ENCODE measurements around the gene BEST1. TPM values are rescaled to one million over a fixed set of nuclear protein-coding genes. Genes with fewer than 3 reads are reported as not detected.

The BEST1 gene
- total and polyA plus RNA-seq, 4 donors: 7.3 to 21.0 (median 12.7) TPM

GRCh38 chr11:62012832-62013461 lies 62.8 kb downstream of the BEST1 start:
- no peaks in the 10 kb centered on the region for H3K36me3 ChIP-seq (ENCODE audit: control insufficient read depth, insufficient read depth, low read length)
- no peaks in the 10 kb centered on the region for H3K27me3 ChIP-seq (ENCODE audit: control insufficient read depth, insufficient read depth, low read length)
- 82% methylated on average over 5 of the region's 5 CpGs for WGBS (ENCODE audit: insufficient coverage)
- no peak overlapping the region for H3K27ac ChIP-seq (ENCODE audit: low read depth, low read length)
- no peaks in the 10 kb centered on the region for H3K9me3 ChIP-seq (ENCODE audit: control insufficient read depth, insufficient read depth, low read length)
- H3K4me1 ChIP-seq (ENCODE audit: control insufficient read depth, insufficient read depth, low read length): peaks cover 6% of the 10 kb centered on the region
- H3K4me3 ChIP-seq (ENCODE audit: low read depth, low read length): no peak overlapping the region
- peak in 1 of 6 donors; percentile 7 for DNase-seq (ENCODE audit: low read depth in 4 of 6, low spot score in 6 of 6)

Small RNA genes lying within 50 kb of the gene (small RNA-seq; reads per million reads assigned to genes)
- gene RNU6-1243P (ENCODE audit: low replicate concordance): not detected

Other genes with a start within 250 kb of the BEST1 start
- gene MYRF, start 197.7 kb upstream of the BEST1 start, total RNA-seq: 10 to 100 TPM; 13.6 to 17.9 TPM
- 100 to 1,000 TPM; 112 to 135 TPM for gene MYRF, start 197.7 kb upstream of the BEST1 start, polyA plus RNA-seq (ENCODE audit: insufficient read length in 2 of 2)
- gene TMEM258, start 157.8 kb upstream of the BEST1 start, total RNA-seq: 100 to 1,000 TPM; 102 to 170 TPM
- 100 to 1,000 TPM; 143 to 181 TPM for gene TMEM258, start 157.8 kb upstream of the BEST1 start, polyA plus RNA-seq (ENCODE audit: insufficient read length in 2 of 2)
- 10 to 100 TPM; 20.7 to 32.0 TPM for gene FEN1, start 157.4 kb upstream of the BEST1 start, total RNA-seq
- 10 to 100 TPM; 27.4 to 36.1 TPM for gene FEN1, start 157.4 kb upstream of the BEST1 start, polyA plus RNA-seq (ENCODE audit: insufficient read length in 2 of 2)
- 10 to 100 TPM; 63.6 to 94.9 TPM for gene FADS1, start 133.3 kb upstream of the BEST1 start, total RNA-seq
- 10 to 100 TPM; 91.0 to 92.9 TPM for gene FADS1, start 133.3 kb upstream of the BEST1 start, polyA plus RNA-seq (ENCODE audit: insufficient read length in 2 of 2)
- gene FADS2, start 122.1 kb upstream of the BEST1 start, total RNA-seq: 100 to 1,000 TPM; 125 to 138 TPM
- gene FADS2, start 122.1 kb upstream of the BEST1 start, polyA plus RNA-seq (ENCODE audit: insufficient read length in 2 of 2): 100 to 1,000 TPM; 448 to 452 TPM
- gene FADS3, start 58.8 kb upstream of the BEST1 start, total RNA-seq: 10 to 100 TPM; 41.1 to 58.0 TPM
- gene FADS3, start 58.8 kb upstream of the BEST1 start, polyA plus RNA-seq (ENCODE audit: insufficient read length in 2 of 2): 10 to 100 TPM; 62.6 to 66.9 TPM
- 10 to 100 TPM; 12.8 to 47.7 TPM for gene RAB3IL1, start 32.8 kb upstream of the BEST1 start, total RNA-seq
- gene RAB3IL1, start 32.8 kb upstream of the BEST1 start, polyA plus RNA-seq (ENCODE audit: insufficient read length in 2 of 2): 10 to 100 TPM; 14.7 to 30.3 TPM
- 1,000 to 10,000 TPM in 1 of 2 donors, 100 to 1,000 TPM in 1; 878 to 1,181 TPM for gene FTH1, start 17.3 kb downstream of the BEST1 start, total RNA-seq
- gene FTH1, start 17.3 kb downstream of the BEST1 start, polyA plus RNA-seq (ENCODE audit: insufficient read length in 2 of 2): 1,000 to 10,000 TPM; 3,691 to 3,889 TPM
- 10 to 100 TPM; 19.9 to 22.2 TPM for gene INCENP, start 173.7 kb downstream of the BEST1 start, total RNA-seq
- gene INCENP, start 173.7 kb downstream of the BEST1 start, polyA plus RNA-seq (ENCODE audit: insufficient read length in 2 of 2): 10 to 100 TPM; 32.4 to 32.9 TPM
- gene SCGB1D1, start 239.9 kb downstream of the BEST1 start, total RNA-seq: not detected
- gene SCGB1D1, start 239.9 kb downstream of the BEST1 start, polyA plus RNA-seq (ENCODE audit: insufficient read length in 2 of 2): not detected

All from spinal cord (tissue), 10 donors.